Thyroid gland (tissue), 4 donors: ENCODE data around the gene CLDN24. TPM values are rescaled to one million over a fixed set of nuclear protein-coding genes. Genes with fewer than 3 reads are reported as not detected.

Experiments used
- DNase-seq, 2 donors: peaks; one replicate each; pipeline ENCODE4 v3.0.0-alpha.2; 2019
- H3K27ac ChIP-seq, 3 donors: fragments of 200-600 bp; sonication (generic); 1 replicate in 2 of 3; 2 replicates in 1 of 3; pipeline ENCODE4 v1.5.1; 2016 to 2019; ENCODE audit warnings: mild to moderate bottlenecking in 1 of 3, moderate library complexity in 1 of 3
- H3K27me3 ChIP-seq: fragments of 200-600 bp; sonication (generic); one replicate; pipeline ENCODE4 v1.5.1; 2019
- H3K36me3 ChIP-seq, 2 donors: fragments of 200-600 bp; sonication (generic); one replicate each; pipeline ENCODE4 v1.5.1; 2016 to 2019
- H3K4me1 ChIP-seq, 2 donors: fragments of 200-600 bp; sonication (generic); one replicate each; pipeline ENCODE4 v1.5.1; 2017 to 2019
- H3K4me3 ChIP-seq, 3 donors: fragments of 200-600 bp; sonication (generic); replicated peaks in 1 of 3; 1 replicate in 2 of 3; 2 replicates in 1 of 3; pipeline ENCODE4 v1.5.1; 2016; ENCODE audit warnings: mild to moderate bottlenecking in 1 of 3
- H3K9me3 ChIP-seq: fragments of 200-600 bp; sonication (generic); one replicate; pipeline ENCODE4 v1.5.1; 2017
- POLR2A ChIP-seq, 2 donors: fragments of 450-650 bp; IDR thresholded peaks; one replicate each; pipeline ENCODE4 v1.6.1; 2017; ENCODE audit warnings: antibody characterized with exemption in 2 of 2, mild to moderate bottlenecking in 2 of 2, moderate library complexity in 1 of 2
- WGBS, 2 donors: methylation state at CpG; one replicate each; pipeline ENCODE4 v1.1.5; 2017; 5-methylcytosine and 5-hydroxymethylcytosine counted together
- intact Hi-C: fragments of 100-400 bp; cut with DNase I; formaldehyde crosslinking; loops from one replicate; pipeline ENCODE4 v1.15.1; 2023
- total RNA-seq, 4 donors: library from RNA; depleted of rRNA; stranded (reverse); fragments of >200 nt; gene quantifications; one replicate each; pipeline ENCODE4 v1.2.3, GENCODE V29; 2016
- TF ChIP-seq, protein P1 (sequence below), 6 experiments: fragments of 200-600 bp in 3 of 6; fragments of 450-650 bp in 3 of 6; sonication (generic) in 3 of 6; IDR thresholded peaks; one replicate each; pipeline ENCODE4 v1.5.1; 2016 to 2019; ENCODE audit warnings: antibody characterized with exemption in 6 of 6, mild to moderate bottlenecking in 2 of 6, inconsistent platforms in 1 of 6, moderate library complexity in 1 of 6

CLDN24 gene
- total RNA-seq, 4 donors from 2014 or later = not detected

DNA sequence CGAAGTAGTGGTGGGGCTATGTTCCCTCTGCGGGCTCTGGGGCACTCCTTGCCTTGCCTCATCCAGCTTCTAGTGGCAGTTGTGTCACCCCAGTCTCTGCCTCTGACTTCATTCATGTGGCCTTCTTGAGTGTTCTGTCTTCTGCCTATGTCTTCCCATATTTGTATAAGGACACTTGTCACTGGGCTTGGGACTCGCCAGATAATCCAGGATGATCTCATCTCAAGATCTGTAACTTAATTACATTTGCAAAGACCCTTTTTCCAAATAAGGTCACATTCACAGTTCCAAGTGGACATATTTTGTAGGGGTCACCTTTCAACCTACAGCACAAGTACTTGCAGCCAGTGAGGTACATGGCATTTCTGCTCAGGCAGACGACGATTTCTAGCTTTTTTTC is 30.3 kb upstream of the CLDN24 start:
- H3K27ac ChIP-seq = no peak overlapping the region
- no peaks in the 10 kb centered on the region for H3K4me1 ChIP-seq
- no peaks in the 10 kb centered on the region for H3K9me3 ChIP-seq
- H3K27me3 ChIP-seq = no peaks in the 10 kb centered on the region
- no peak overlapping the region for H3K4me3 ChIP-seq
- no peaks in the 10 kb centered on the region for H3K36me3 ChIP-seq
- intact Hi-C loops = no loop called here
- TF ChIP-seq POLR2A (IDR thresholded peaks at IDR 0.05) = no peak
- TF ChIP-seq, protein P1, sequence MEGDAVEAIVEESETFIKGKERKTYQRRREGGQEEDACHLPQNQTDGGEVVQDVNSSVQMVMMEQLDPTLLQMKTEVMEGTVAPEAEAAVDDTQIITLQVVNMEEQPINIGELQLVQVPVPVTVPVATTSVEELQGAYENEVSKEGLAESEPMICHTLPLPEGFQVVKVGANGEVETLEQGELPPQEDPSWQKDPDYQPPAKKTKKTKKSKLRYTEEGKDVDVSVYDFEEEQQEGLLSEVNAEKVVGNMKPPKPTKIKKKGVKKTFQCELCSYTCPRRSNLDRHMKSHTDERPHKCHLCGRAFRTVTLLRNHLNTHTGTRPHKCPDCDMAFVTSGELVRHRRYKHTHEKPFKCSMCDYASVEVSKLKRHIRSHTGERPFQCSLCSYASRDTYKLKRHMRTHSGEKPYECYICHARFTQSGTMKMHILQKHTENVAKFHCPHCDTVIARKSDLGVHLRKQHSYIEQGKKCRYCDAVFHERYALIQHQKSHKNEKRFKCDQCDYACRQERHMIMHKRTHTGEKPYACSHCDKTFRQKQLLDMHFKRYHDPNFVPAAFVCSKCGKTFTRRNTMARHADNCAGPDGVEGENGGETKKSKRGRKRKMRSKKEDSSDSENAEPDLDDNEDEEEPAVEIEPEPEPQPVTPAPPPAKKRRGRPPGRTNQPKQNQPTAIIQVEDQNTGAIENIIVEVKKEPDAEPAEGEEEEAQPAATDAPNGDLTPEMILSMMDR (IDR thresholded peaks at IDR 0.05) = no peak
- no peak for DNase-seq
- WGBS, 2 donors = 87 to 89% methylated on average over 5 of the region's 5 CpGs

DNA sequence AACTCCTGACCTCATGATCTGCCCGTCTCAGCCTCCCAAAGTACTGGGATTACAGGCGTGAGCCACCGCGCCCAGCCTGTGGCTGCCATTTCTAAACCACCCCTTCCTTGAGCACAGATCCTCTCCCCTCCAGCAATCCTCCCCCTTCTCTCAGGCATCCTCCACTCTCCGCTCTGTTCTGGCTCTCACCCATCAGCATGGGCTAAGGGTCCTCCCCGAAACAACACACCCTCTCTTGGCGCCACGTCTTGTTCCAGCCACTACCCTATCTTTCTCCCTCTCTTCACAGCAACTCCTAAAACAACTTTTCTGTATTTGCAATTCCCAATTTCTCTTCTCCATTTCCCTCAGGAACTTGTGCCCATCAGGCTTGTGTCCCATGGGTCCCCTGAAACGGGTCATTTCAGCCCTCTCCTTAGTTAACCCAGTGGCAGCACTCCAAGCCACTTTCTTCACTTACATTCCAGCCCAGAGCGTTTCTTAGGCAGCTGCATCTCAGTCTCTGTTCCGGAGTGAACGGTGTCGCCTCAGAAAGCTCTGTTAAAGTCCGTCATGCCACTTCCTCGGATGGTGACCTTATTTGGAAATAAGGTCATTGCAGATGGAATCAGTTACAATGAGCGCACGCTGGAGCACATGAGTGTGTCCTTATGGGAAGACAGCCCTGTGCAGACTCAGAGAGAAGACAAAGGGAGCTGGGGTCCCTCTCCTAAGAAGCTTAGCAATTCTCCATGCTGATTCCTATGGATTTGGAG is 28.3 kb upstream of the CLDN24 start:
- Histone ChIP-seq H3K4me3 (no peak overlapping the region), H3K27ac (no peak overlapping the region), H3K9me3 (no peaks in the 10 kb centered on the region), H3K27me3 (no peaks in the 10 kb centered on the region), H3K4me1 (no peaks in the 10 kb centered on the region), H3K36me3 (no peaks in the 10 kb centered on the region)
- no peak for DNase-seq
- TF ChIP-seq, protein P1 (IDR thresholded peaks at IDR 0.05) = no peak
- no peak for TF ChIP-seq POLR2A (IDR thresholded peaks at IDR 0.05)
- WGBS, 2 donors = 63 to 64% methylated on average over 17 of the region's 17 CpGs
- intact Hi-C loops = no loop called here

DNA sequence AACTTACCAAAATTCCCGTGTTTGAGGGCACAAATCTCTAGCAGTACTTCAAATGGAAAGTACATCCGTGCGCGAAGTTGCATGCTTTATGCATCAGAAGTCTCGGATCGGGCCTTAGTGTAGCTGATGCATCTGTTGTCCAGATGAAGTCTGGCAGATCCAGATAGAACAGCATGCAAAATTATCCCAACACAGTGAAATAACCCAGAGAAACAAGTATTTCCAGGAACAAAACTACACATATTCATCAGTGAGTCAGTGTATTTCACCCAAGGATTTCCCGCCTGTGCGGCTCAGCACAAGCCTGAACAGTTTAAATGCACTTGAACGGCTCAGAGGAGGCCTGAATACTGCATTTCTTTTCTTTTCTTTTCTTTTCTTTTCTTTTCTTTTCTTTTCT is 27.4 kb upstream of the CLDN24 start:
- 88 to 92% methylated on average over 9 of the region's 9 CpGs for WGBS, 2 donors
- DNase-seq = no peak
- no peaks in the 10 kb centered on the region for H3K36me3 ChIP-seq
- H3K9me3 ChIP-seq = no peaks in the 10 kb centered on the region
- intact Hi-C loops = no loop called here
- H3K4me3 ChIP-seq = no peak overlapping the region
- TF ChIP-seq, protein P1 (IDR thresholded peaks at IDR 0.05) = no peak
- no peak for TF ChIP-seq POLR2A (IDR thresholded peaks at IDR 0.05)
- no peaks in the 10 kb centered on the region for H3K4me1 ChIP-seq
- H3K27ac ChIP-seq = no peak overlapping the region
- H3K27me3 ChIP-seq = no peaks in the 10 kb centered on the region

DNA sequence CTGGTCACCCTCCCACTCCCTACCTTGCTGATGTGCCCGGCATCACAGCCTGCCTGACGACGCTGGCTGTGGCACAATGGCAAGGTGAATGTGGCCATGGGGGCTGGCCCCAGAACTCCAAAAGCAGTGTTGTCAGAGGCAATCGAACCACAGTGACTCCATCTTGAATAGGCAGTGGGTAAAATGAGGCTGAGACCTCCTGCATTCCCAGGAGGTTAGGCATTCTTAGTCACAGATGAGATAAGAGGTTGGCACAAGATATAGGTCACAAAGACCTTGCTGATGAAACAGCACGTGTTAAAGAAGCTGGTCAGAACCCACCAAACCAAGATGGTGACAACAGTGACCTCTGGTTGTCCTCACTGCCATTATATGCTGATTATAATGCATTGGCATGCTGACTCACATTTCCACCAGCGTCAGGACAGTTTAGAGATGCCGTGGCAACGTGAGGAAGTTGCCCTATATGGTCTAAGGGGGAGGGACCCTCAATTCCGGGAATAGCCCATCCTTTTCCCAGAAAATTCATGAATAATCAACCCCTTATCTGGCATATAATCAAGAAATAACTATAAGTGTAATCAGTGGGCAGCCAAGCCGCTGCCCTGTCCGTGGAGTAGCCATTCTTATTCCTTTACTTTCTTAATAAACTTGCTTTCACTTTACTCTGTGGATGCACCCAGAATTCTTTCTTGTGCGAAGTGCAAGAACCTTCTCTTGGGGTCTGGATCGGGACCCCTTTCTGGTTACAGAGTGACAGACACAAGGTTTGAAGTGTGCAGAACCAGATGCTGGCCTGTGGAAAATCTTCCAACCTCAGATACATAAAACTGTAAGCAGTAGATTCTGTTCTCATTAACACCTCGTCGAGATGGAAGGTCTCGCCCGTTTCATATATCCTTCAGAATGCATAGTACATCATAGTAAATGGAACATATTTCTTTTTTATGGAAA is 26.8 kb upstream of the CLDN24 start:
- no peak for DNase-seq
- Histone ChIP-seq H3K4me1 (no peaks in the 10 kb centered on the region), H3K9me3 (no peaks in the 10 kb centered on the region), H3K4me3 (no peak overlapping the region), H3K27me3 (no peaks in the 10 kb centered on the region), H3K36me3 (no peaks in the 10 kb centered on the region), H3K27ac (no peak overlapping the region)
- intact Hi-C loops = no loop called here
- 80 to 88% methylated on average over 17 of the region's 17 CpGs for WGBS, 2 donors
- no peak for TF ChIP-seq POLR2A (IDR thresholded peaks at IDR 0.05)
- TF ChIP-seq, protein P1 (IDR thresholded peaks at IDR 0.05) = no peak

DNA sequence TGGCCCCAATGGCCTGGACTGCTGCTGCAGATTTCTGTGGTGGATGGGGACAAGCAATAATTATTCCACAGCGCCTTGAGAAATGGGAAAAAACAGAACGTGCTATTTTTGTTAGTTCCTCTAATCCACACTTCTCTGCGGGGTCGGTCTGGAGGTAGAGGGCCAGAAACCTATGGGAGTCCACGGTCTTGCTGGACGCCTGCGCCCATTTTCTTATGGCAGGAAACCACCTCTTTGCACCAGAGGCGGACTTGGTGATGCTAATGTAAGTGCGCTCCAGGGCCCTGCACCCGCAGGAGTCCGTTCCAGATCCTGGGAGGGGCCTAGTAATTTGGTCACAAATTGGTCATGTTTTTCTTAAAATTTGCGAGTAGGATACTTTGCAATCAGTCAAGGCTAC is 25.9 kb upstream of the CLDN24 start:
- TF ChIP-seq POLR2A (IDR thresholded peaks at IDR 0.05) = no peak
- TF ChIP-seq, protein P1 (IDR thresholded peaks at IDR 0.05) = no peak
- intact Hi-C loops = no loop called here
- H3K27me3 ChIP-seq = no peaks in the 10 kb centered on the region

More for the DNA sequence above, 25.9 kb upstream of the CLDN24 start:
- no peaks in the 10 kb centered on the region for H3K36me3 ChIP-seq
- no peak overlapping the region for H3K27ac ChIP-seq
- peaks cover 0 to 1% of the 10 kb centered on the region in 2 donors for H3K4me1 ChIP-seq
- no peaks in the 10 kb centered on the region for H3K9me3 ChIP-seq
- DNase-seq = no peak
- no peak overlapping the region for H3K4me3 ChIP-seq
- 91 to 93% methylated on average over 9 to 12 of the region's 12 CpGs for WGBS, 2 donors
